HG03280 (cell line): ENCODE measurements around the gene MED27.

Source experiments
- ATAC-seq: cut with Tn5 transposase; IDR thresholded peaks from one replicate; pipeline ENCODE4 v1.9.1; 2021; ENCODE audit warnings: mild to moderate bottlenecking, moderate library complexity; ENCODE audit not compliant: unreplicated experiment

MED27 gene

DNA sequence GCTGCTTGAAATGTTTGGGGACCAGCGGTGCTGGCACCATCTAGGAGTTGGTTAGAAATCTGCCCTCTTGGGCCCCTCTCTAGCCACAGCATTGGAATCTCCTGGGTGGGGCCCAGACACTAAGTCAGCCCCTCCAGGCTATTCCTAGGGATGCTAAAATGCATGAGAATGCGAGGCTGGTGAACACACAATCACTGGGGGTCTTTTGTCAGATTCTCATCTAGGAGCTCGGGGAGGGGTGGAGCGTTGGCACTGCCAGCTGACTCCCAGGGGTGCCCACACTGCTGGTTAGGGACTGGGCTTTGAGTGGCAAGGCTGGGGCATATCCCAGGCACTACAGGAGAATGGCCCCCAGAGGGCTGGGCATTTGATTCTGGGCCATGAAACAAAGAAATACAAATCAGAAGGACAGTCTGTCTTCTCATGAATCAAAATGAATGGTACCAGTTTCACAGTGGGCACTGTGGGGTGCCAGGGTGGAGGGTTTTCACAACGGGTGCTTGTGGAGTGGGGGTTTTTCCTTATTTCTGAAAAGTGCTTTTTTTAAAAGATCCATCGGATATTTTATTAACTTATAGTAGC lies 212.0 kb downstream of the MED27 start:
- ATAC-seq = no peak

- no peak for ATAC-seq
Measured at GRCh38 chr9:131865446-131866195, 214.0 kb downstream of the MED27 start.

DNA sequence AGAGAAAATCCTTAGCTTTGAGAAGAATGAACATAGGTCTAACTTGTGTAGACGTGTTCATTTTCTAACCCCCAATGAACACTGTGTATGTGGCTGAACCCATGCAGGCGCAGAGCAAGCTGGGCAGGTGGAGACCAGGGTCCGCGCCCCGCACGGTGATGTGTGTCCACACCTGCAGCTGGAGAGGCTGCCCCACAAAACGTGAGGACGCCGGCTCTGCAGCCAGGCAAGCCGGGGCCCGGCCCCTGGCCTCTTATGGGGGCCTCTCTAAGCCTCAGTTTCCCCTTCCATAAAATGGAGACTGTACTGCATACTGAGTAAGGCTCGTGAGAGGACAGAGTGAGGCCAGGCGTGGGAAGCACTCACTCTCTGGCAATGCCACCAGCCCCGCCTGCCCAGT lies 215.1 kb downstream of the MED27 start:
- ATAC-seq = no peak

- ATAC-seq = no peak
Measured at GRCh38 chr9:131863306-131863896, 216.3 kb downstream of the MED27 start.

DNA sequence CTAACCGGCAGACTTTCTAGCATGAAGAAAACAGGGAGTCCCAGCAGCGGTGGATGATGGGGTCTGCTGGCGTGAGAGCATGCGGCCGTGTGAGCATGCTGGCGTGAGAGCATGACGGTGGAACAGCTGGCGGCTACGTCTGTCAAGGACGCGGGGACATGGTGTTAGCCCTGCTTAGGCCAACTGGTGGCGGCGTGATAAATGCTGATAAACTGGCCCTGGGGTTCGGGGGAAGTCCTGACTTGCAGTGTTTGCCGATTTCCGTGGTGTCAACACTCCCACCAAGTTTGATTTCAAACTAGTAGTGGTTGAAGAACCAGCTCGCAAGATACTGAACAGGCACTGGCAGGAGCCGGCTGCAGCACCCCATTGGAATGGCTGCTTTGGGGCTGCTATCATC lies 217.4 kb downstream of the MED27 start:
- ATAC-seq = no peak

DNA sequence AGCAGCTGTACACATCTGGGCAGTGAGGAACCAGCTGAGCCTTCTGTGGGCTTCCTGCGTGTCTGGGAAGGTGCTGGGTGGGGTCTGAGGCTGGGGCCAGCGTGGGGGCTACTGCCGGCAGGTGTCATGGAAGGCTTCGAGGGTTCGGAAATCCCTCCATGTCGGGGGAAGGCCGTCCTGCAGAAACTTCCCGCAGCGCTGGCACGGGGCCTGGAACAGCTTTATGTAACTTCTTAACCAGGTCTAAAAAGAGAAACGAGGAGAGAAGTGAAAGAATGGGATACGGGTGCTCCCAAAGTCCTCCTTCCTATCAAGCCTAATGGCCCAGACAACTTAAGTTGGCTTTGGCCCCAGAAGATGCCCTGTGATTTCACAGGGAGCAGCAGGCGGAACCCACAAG lies 219.2 kb downstream of the MED27 start:
- no peak for ATAC-seq

- no peak for ATAC-seq
Measured at GRCh38 chr9:131858147-131858546, 221.5 kb downstream of the MED27 start.

GRCh38 chr9:131856105-131856504 lies 223.6 kb downstream of the MED27 start:
- ATAC-seq = no peak

DNA sequence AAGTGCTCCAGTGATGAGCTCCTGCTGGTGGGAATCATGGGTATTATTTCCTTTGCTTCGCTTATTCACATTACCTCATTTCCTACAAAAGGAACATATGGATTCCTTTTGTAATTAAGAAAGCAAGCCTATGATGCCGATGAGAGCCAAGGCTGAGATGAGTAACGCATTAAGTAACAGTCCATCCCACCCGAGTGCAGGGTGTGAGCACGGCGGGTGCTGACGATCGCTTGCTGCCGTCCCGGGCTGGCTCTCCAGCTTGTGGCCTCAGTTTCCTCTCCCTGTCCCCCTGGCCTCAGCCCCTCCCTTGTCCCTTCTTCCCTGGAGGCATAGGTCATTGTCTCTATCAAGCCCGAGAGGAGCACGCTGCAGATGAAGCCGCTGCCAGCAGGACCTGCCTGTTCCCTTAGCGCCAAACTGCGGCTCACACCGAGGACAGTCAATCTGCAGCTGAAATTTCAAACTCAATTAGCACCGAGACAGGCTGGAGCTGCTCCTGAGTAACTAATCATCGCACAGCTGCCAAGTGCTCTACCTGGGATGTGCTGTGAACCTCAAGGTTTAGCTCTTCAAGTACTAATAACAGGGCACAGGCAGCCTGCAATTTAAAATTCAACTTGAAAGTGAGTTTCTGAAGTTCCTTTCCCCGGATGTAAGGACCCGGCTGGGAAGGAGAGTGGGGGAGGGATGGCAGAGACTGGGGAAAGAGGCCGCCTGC lies 224.6 kb downstream of the MED27 start:
- ATAC-seq = no peak

DNA sequence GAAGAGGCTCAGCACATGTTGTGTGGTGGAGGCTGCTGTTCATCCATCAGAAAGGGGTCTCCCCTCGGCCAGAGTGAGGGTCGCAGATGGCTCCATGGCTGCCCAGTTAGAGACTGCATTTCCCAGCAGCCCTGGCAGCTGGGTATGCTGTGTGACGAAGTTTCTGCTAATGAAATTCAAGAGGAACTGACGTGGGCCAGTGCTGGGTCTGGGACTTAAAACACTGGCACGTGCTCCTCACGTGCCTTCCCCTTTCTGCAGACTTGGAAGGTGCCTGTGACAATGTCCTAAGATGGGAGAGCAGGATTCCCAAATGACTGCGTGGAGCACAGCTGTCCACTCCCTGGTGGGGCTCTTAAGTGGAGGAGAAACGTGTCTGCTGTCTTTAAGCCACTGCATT lies 225.3 kb downstream of the MED27 start:
- ATAC-seq = no peak

GRCh38 chr9:131853434-131853833 lies 226.2 kb downstream of the MED27 start:
- ATAC-seq = no peak

DNA sequence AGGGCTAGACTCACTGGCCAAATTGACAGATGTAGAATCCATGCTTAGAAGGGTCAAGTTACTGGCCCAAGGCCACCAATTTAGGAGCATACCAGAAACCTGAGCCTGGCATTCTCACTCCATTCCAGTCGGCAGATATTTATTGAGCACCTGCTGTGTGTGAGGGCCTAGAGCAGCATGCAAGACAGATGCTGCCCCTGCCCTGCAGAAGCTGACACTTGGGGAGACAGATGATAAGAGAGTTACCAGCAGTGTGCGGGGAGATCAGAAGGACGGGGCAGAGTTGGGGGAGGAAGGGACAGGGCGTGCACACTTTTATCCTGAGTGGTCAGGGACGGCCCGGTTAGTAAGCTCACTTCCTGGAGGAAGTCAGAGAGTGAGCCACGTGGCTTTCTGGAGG lies 228.3 kb downstream of the MED27 start:
- ATAC-seq = no peak

DNA sequence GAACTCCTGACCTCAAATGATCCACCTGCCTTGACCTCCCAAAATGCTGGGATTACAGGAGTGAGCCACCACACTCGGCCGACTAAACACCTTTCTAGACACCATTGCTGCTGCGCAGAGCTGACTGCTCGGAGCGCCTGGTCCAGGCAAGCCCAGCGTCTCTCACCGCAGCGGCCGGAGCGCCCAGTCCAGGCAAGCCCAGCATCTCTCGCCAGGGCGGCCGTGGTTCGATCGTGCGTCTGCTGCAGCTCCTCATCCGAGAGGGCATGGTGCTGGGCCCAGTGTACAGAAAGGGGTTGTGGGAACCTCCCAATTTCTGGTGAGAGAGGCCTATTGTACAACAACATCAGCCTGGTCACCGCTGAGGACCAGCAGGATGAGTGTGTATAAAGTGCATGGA lies 230.3 kb downstream of the MED27 start:
- ATAC-seq = no peak

- no peak for ATAC-seq
Measured at GRCh38 chr9:131848570-131849160, 231.0 kb downstream of the MED27 start.

- no peak for ATAC-seq
Measured at GRCh38 chr9:131847665-131848354, 231.9 kb downstream of the MED27 start.

GRCh38 chr9:131845305-131846298 lies 234.1 kb downstream of the MED27 start:
- no peak for ATAC-seq

GRCh38 chr9:131844745-131845118 lies 234.9 kb downstream of the MED27 start:
- no peak for ATAC-seq

DNA sequence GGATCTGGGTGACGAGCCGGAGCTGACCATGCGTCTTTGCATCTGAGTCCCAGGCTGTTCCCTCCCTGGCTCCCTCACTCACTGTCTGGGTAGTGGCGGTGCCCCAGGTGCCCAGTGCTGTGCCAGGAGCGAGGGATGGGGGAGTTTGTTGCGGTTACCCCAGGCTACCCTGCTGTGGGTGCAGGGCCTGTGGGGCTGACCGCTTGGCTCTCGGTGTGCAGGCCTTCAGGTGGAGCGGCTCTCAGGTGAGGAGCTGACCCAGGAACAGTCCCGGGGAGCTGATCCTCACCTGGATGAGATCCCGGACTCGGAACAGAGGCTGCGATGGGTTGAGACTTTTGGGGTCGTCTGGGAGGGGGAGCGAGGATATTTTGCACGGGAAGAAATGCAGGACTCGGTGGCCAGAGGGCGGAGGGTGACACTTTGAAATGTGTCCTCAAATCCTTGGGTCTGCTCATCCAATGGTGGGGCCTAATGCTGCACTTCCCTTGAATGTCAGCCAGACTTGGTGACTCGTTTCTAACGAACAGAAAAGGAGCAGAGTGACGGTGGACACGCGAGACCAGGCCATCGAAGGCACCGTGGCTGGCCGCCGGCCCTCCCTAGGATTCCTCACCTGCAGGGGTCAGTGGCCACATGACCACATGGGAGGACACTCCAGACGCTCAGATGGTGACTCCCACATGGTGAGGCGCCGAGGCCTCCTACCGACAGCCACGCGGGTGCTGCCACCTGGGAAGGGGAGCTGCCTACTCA lies 235.5 kb downstream of the MED27 start:
- no peak for ATAC-seq

GRCh38 chr9:131841765-131842318 lies 237.8 kb downstream of the MED27 start:
- ATAC-seq = no peak
